Peyer's patch (tissue), 4 donors: ENCODE measurements around the gene PPP2CA.

Experiments
- CTCF ChIP-seq, 6 experiments: fragments of 450-650 bp in 4 of 6; fragments of 200-600 bp in 2 of 6; sonication (generic) in 1 of 6; IDR thresholded peaks; one replicate each; pipeline ENCODE4 v1.5.1; 2017 to 2019; ENCODE audit warnings: antibody characterized with exemption in 6 of 6, mild to moderate bottlenecking in 3 of 6, moderate library complexity in 1 of 6
- POLR2A ChIP-seq, 2 donors: fragments of 450-650 bp; IDR thresholded peaks; one replicate each; pipeline ENCODE4 v1.5.1; 2017; ENCODE audit warnings: antibody characterized with exemption in 2 of 2, mild to moderate bottlenecking in 2 of 2, moderate library complexity in 2 of 2

DNA sequence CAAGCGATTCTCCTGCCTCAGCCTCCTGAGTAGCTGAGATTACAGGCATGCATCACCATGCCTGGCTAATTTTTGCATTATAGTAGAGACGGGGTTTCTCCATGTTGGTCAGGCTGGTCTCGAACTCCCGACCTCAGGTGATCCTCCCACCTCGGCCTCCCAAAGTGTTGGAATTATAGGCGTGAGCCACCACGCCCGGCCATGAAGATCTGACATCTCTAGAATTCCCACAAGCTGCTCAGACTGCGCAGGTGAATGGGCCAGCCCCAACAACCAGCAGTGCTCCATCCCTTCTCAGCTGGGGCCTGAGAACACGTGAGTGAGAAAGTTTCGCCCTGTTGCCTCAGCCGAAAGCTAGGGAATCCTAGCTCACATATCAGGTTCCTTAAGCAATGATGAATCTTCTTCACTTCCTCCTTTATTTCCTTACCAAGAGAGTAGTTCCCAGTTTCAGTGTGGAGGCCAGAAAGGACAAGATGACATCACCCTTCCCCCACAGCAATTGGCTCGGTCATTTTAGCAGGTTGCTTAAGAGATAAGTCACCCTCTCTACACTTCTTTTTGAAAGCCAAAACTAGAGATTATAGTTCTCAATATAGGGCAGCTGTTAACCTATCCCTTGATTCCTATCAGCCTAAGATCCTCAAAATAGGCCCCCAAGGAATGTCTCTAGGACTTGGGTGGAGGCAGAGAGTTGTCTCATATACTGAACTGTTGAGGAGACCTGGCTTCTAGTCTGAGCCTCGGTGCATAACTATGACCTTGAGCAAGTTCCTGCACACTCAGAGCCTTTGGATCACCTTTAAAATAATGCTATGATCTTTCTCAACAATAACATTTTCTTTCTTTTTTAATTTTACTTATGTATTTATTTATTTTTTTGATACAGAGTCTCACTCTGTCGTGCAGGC, 23.9 kb upstream of the PPP2CA start:
- TF ChIP-seq POLR2A (IDR thresholded peaks at IDR 0.05) = no peak
- no peak for TF ChIP-seq CTCF (IDR thresholded peaks at IDR 0.05)
